Esophagus squamous epithelium (tissue), 5 donors: Measurements from ENCODE around the gene THAP4. TPM values are rescaled to one million over a fixed set of nuclear protein-coding genes. Genes with fewer than 3 reads are reported as not detected.

Experiments used
- DNase-seq: peaks from one replicate; lab custom pipeline; 2025; lab: John Stamatoyannopoulos, UW
- H3K27ac ChIP-seq, 4 donors: fragments of 200-600 bp; sonication (generic); one replicate each; pipeline ENCODE4 v1.5.1; 2016 to 2019; ENCODE audit warnings: mild to moderate bottlenecking in 1 of 4
- H3K27me3 ChIP-seq, 4 donors: fragments of 200-600 bp; sonication (generic); 1 replicate in 3 of 4; 2 replicates in 1 of 4; pipeline versions ENCODE4 v1.5.1 to v1.6.0; 2017 to 2021; ENCODE audit warnings: antibody characterized with exemption in 1 of 4
- H3K36me3 ChIP-seq, 3 donors: fragments of 200-600 bp; sonication (generic); one replicate each; pipeline ENCODE4 v1.5.1; 2016 to 2019
- H3K4me1 ChIP-seq, 3 donors: fragments of 200-600 bp; sonication (generic); one replicate each; pipeline ENCODE4 v1.5.1; 2017 to 2019
- H3K4me3 ChIP-seq, 4 donors: fragments of 200-600 bp; sonication (generic); 1 replicate in 3 of 4; 2 replicates in 1 of 4; pipeline ENCODE4 v1.5.1; 2016 to 2019; ENCODE audit warnings: mild to moderate bottlenecking in 2 of 4, moderate library complexity in 1 of 4
- H3K9me3 ChIP-seq, 3 donors: fragments of 200-600 bp; sonication (generic); one replicate each; pipeline ENCODE4 v1.5.1; 2016 to 2019
- POLR2A ChIP-seq, 4 donors: fragments of 450-650 bp; IDR thresholded peaks; one replicate each; pipeline ENCODE4 v1.6.1; 2017; ENCODE audit warnings: antibody characterized with exemption in 4 of 4, mild to moderate bottlenecking in 4 of 4, moderate library complexity in 3 of 4
- WGBS, 2 donors: methylation state at CpG; one replicate each; pipeline ENCODE4 v1.1.5; 2018; 5-methylcytosine and 5-hydroxymethylcytosine counted together
- intact Hi-C: fragments of 100-400 bp; cut with DNase I; formaldehyde crosslinking; loops from one replicate; pipeline ENCODE4 v1.15.0; 2022
- total RNA-seq, 4 donors: library from RNA; depleted of rRNA; stranded (reverse); fragments of >200 nt; gene quantifications; one replicate each; pipeline ENCODE4 v1.1.0, GENCODE V29; 2016
- TF ChIP-seq, protein P1 (sequence below), 6 experiments: fragments of 450-650 bp in 4 of 6; fragments of 200-600 bp in 2 of 6; sonication (generic) in 2 of 6; IDR thresholded peaks; one replicate each; pipeline ENCODE4 v1.5.1; 2016 to 2019; ENCODE audit warnings: antibody characterized with exemption in 6 of 6, mild to moderate bottlenecking in 4 of 6, moderate library complexity in 4 of 6
- donor health status: DM: yes; HTN: yes; CAD: no.

Gene THAP4
- total RNA-seq, 4 donors from 2014 or later = 40.7 to 53.2 (median 46.4) TPM

DNA sequence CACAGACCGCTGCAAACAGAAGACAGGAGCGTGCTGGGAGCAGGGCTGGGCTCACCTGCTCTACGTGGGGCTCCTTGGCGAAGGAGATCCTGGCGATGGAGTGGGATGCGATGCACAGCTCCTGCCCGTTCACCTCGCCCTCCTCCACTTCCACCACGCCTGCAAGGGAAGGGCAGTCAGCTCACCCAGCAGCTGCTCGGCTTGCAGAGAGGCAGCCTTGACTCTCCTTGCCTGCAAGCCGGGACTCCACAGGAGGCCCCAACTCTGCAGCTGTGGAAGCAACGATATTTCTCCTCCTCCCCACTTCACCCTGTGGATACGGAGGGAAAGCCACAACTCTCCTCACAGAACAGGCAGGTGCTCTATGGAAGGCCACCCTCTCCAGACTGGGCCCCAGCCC, 35.1 kb downstream of the THAP4 start:
- Histone ChIP-seq H3K4me3 (no peak overlapping the region), H3K4me1 (no peaks in the 10 kb centered on the region), H3K9me3 (no peaks in the 10 kb centered on the region), H3K36me3 (peaks cover 15 to 100% (median 32%) of the 10 kb centered on the region in 3 donors), H3K27ac (no peak overlapping the region), H3K27me3 (no peaks in the 10 kb centered on the region)
- intact Hi-C loops = no loop called here
- no peak for DNase-seq
- TF ChIP-seq, protein P1, sequence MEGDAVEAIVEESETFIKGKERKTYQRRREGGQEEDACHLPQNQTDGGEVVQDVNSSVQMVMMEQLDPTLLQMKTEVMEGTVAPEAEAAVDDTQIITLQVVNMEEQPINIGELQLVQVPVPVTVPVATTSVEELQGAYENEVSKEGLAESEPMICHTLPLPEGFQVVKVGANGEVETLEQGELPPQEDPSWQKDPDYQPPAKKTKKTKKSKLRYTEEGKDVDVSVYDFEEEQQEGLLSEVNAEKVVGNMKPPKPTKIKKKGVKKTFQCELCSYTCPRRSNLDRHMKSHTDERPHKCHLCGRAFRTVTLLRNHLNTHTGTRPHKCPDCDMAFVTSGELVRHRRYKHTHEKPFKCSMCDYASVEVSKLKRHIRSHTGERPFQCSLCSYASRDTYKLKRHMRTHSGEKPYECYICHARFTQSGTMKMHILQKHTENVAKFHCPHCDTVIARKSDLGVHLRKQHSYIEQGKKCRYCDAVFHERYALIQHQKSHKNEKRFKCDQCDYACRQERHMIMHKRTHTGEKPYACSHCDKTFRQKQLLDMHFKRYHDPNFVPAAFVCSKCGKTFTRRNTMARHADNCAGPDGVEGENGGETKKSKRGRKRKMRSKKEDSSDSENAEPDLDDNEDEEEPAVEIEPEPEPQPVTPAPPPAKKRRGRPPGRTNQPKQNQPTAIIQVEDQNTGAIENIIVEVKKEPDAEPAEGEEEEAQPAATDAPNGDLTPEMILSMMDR (IDR thresholded peaks at IDR 0.05) = no peak
- no peak for TF ChIP-seq POLR2A (IDR thresholded peaks at IDR 0.05)
- WGBS, 2 donors = 73 to 86% methylated on average over 4 to 6 of the region's 13 CpGs

DNA sequence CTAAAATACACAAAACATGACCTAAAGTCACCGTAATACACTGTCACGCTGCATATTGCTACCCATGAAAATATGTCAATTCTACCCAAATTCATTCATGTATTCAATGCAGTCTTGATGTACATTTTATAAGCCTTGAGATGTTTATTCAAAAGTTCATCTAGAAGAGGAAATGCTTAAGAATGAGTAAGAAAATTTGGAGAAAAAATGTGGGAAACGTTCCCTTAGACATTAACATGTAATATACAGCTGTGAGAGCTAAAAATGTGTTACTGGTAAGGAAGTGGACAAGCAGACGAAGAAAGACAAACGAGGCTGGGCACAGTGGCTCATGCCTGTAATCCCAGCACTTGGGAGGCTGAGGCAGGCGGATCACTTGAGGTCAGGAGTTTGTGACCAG, 37.3 kb downstream of the THAP4 start:
- no peak overlapping the region for H3K4me3 ChIP-seq
- H3K27ac ChIP-seq = no peak overlapping the region
- no peaks in the 10 kb centered on the region for H3K9me3 ChIP-seq
- H3K4me1 ChIP-seq = no peaks in the 10 kb centered on the region
- H3K27me3 ChIP-seq = no peaks in the 10 kb centered on the region
- intact Hi-C loops = no loop called here
- H3K36me3 ChIP-seq = peaks cover 7 to 100% (median 25%) of the 10 kb centered on the region in 3 donors
- DNase-seq = no peak
- TF ChIP-seq, protein P1 (IDR thresholded peaks at IDR 0.05) = no peak
- TF ChIP-seq POLR2A (IDR thresholded peaks at IDR 0.05) = no peak
- 75 to 83% methylated on average over 6 of the region's 6 CpGs for WGBS, 2 donors

DNA sequence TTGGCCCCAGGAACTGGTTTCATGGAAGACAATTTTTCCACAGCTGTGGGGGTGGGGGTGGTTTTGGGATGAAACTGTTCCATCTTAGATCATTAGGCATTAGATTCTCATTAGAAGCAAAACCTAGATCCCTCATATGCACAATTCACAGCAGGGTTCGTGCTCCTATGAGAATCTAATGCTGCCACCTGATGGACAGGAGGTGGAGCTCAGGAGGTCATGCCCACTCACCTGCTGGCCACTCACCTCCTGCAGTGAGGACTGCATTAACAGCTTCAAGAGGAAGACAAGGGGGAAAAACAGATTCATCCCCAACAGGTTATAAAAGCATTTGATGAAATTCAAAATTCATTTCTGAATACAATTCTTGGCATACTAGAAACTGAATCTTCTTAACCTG, 38.5 kb downstream of the THAP4 start:
- DNase-seq = no peak
- H3K36me3 ChIP-seq = peaks cover 7 to 100% (median 21%) of the 10 kb centered on the region in 3 donors

DNA sequence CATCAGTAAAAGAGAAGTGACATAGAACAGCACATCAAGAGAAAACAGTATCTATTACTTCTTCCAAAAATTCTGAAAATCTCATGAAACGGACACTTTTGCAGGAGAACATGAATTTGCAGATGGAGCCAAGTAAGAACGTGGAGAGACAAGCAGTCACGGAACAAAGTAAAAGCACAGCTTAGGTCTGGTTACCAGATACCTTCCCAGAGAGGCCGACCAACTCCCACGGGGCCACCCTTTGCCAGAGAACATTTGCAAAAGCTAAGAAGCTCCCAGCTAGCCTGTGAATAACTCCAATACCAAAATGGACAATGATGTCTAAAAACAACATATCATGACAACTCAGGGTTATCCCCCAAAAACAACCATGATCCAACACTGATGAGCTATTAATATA, 38.9 kb downstream of the THAP4 start:
- no peaks in the 10 kb centered on the region for H3K4me1 ChIP-seq
- no peak overlapping the region for H3K4me3 ChIP-seq
- H3K27ac ChIP-seq = no peak overlapping the region
- intact Hi-C loops = no loop called here
- peaks cover 7 to 100% (median 21%) of the 10 kb centered on the region in 3 donors for H3K36me3 ChIP-seq
- H3K9me3 ChIP-seq = no peaks in the 10 kb centered on the region
- 63 to 85% methylated on average over 5 of the region's 5 CpGs for WGBS, 2 donors
- H3K27me3 ChIP-seq = no peaks in the 10 kb centered on the region
- DNase-seq = no peak
- TF ChIP-seq POLR2A (IDR thresholded peaks at IDR 0.05) = no peak
- TF ChIP-seq, protein P1 (IDR thresholded peaks at IDR 0.05) = no peak

More for the DNA sequence above, 38.5 kb downstream of the THAP4 start:
- intact Hi-C loops = no loop called here
- H3K27ac ChIP-seq = no peak overlapping the region
- H3K4me3 ChIP-seq = no peak overlapping the region
- no peaks in the 10 kb centered on the region for H3K9me3 ChIP-seq
- no peaks in the 10 kb centered on the region for H3K4me1 ChIP-seq
- WGBS, 2 donors = 70% methylated on average over 1 of the region's 1 CpG; no CpG with 5 or more reads in 1 of the 2 donors
- no peaks in the 10 kb centered on the region for H3K27me3 ChIP-seq
- TF ChIP-seq POLR2A (IDR thresholded peaks at IDR 0.05) = no peak
- TF ChIP-seq, protein P1 (IDR thresholded peaks at IDR 0.05) = peak in 2 of 6 experiments; percentile 14 to 45

DNA sequence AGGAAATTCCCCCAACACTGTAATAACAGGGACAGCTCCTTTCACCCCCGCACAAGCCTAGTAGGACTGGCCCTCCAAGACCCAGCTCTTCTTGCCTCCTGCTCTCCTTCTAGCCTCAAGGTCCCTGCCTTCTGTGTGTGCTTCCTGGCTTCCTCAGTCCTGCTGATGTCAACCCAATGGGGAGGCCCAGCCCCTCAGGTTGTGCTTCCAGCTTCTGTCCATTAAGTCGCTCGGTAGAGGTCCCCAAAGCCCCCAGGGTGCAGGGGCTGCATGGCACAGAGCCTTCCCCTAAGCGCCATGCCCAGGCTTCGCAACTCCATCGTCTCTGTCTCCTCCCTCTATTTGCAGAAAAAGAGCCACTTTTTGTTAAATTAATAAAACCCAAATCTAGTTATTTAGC, 39.4 kb downstream of the THAP4 start:
- Histone ChIP-seq H3K27ac (no peak overlapping the region), H3K27me3 (no peaks in the 10 kb centered on the region), H3K9me3 (no peaks in the 10 kb centered on the region), H3K36me3 (peaks cover 7 to 100% (median 21%) of the 10 kb centered on the region in 3 donors), H3K4me1 (no peaks in the 10 kb centered on the region), H3K4me3 (no peak overlapping the region)
- no peak for TF ChIP-seq POLR2A (IDR thresholded peaks at IDR 0.05)
- WGBS, 2 donors = 92 to 93% methylated on average over 1 to 6 of the region's 6 CpGs
- intact Hi-C loops = no loop called here
- DNase-seq = no peak
